Stomach (tissue), 4 donors: ENCODE measurements around the gene SLC7A14.

Experiments used
- CTCF ChIP-seq, 7 experiments: fragments of 450-650 bp in 4 of 7; fragments of 200-600 bp in 3 of 7; sonication (generic) in 3 of 7; IDR thresholded peaks; one replicate each; pipeline ENCODE4 v1.5.1; 2016 to 2019; ENCODE audit warnings: antibody characterized with exemption in 7 of 7, control low read depth in 2 of 7, mild to moderate bottlenecking in 1 of 7
- EP300 ChIP-seq: sonication (generic); formaldehyde crosslinking; IDR thresholded peaks from one replicate; pipeline ENCODE4 v1.6.1; 2017; ENCODE audit warnings: antibody characterized with exemption
- POLR2A ChIP-seq, 4 donors: fragments of 450-650 bp; IDR thresholded peaks; one replicate each; pipeline ENCODE4 v1.6.1; 2016; ENCODE audit warnings: antibody characterized with exemption in 4 of 4, control low read depth in 2 of 4, mild to moderate bottlenecking in 1 of 4, moderate library complexity in 1 of 4
- POLR2AphosphoS5 ChIP-seq, 3 donors: sonication (generic); formaldehyde crosslinking; IDR thresholded peaks; one replicate each; pipeline ENCODE4 v1.6.1; 2016; ENCODE audit warnings: antibody characterized with exemption in 3 of 3

- TF ChIP-seq POLR2A (IDR thresholded peaks at IDR 0.05) (no peak), CTCF (IDR thresholded peaks at IDR 0.05) (no peak), POLR2AphosphoS5 (IDR thresholded peaks at IDR 0.05) (no peak), EP300 (no peak)
Measured at GRCh38 chr3:170508291-170508690, 77.6 kb downstream of the SLC7A14 start.
